MM.1S (cell line): ENCODE measurements around the gene PICK1.

Experiments
- DNase-seq: peaks from one replicate; pipeline ENCODE4 v3.0.0-alpha.2; 2015
- H2AFZ ChIP-seq: fragments of 300-600 bp; sonication (generic); 2 replicates; pipeline ENCODE4 v1.6.0; 2016; ENCODE audit warnings: antibody characterized with exemption, low read length
- H3F3A ChIP-seq: fragments of 300-600 bp; sonication (generic); 2 replicates; pipeline ENCODE4 v1.6.1; 2016; ENCODE audit warnings: mild to moderate bottlenecking, antibody characterized with exemption, low read length, moderate library complexity, mixed read lengths; ENCODE audit not compliant: insufficient read depth
- H3K27ac ChIP-seq: fragments of 300-600 bp; sonication (generic); 2 replicates; pipeline ENCODE4 v1.5.1; 2016; ENCODE audit warnings: mild to moderate bottlenecking, low read length
- H3K27me3 ChIP-seq: fragments of 300-600 bp; sonication (generic); replicated peaks from 2 replicates; pipeline ENCODE4 v1.6.0; 2016; ENCODE audit warnings: low read length; ENCODE audit not compliant: insufficient read depth
- H3K36me3 ChIP-seq: fragments of 300-600 bp; sonication (generic); replicated peaks from 2 replicates; pipeline ENCODE4 v1.6.1; 2016; ENCODE audit warnings: mild to moderate bottlenecking, low read length, mixed read lengths; ENCODE audit not compliant: insufficient read depth
- H3K4me1 ChIP-seq: fragments of 300-600 bp; sonication (generic); 2 replicates; pipeline ENCODE4 v1.6.1; 2016; ENCODE audit warnings: low read length, mixed read lengths
- H3K4me2 ChIP-seq: fragments of 300-600 bp; sonication (generic); 2 replicates; pipeline ENCODE4 v1.6.0; 2016; ENCODE audit warnings: low read depth, low read length
- H3K4me3 ChIP-seq: fragments of 300-600 bp; sonication (generic); 2 replicates; pipeline ENCODE4 v1.5.1; 2016; ENCODE audit warnings: low read length, mixed read lengths
- H3K79me2 ChIP-seq: fragments of 300-600 bp; sonication (generic); 2 replicates; pipeline ENCODE4 v1.6.1; 2016; ENCODE audit warnings: mixed run types, low read length, mixed read lengths
- H3K9ac ChIP-seq: fragments of 300-600 bp; sonication (generic); 2 replicates; pipeline ENCODE4 v1.6.1; 2016; ENCODE audit warnings: low read length, mixed read lengths
- H3K9me2 ChIP-seq: fragments of 300-600 bp; sonication (generic); replicated peaks from 2 replicates; pipeline ENCODE4 v1.6.1; 2016; ENCODE audit warnings: mild to moderate bottlenecking, low read length, mixed read lengths; ENCODE audit not compliant: insufficient read depth
- H3K9me3 ChIP-seq: fragments of 300-600 bp; sonication (generic); replicated peaks from 2 replicates; pipeline ENCODE4 v1.6.1; 2016; ENCODE audit warnings: mild to moderate bottlenecking, low read length, mixed read lengths; ENCODE audit not compliant: insufficient read depth
- H4K20me1 ChIP-seq: fragments of 300-600 bp; sonication (generic); 2 replicates; pipeline ENCODE4 v1.6.1; 2016; ENCODE audit warnings: mild to moderate bottlenecking, low read length, moderate library complexity, mixed read lengths; ENCODE audit not compliant: insufficient read depth
- EZH2 ChIP-seq: fragments of 300-600 bp; sonication (generic); optimal IDR thresholded peaks from 2 replicates; pipeline ENCODE3; 2017; ENCODE audit warnings: low read depth, mild to moderate bottlenecking, antibody characterized with exemption, low read length, mixed read lengths
- EZH2phosphoT487 ChIP-seq: fragments of 300-600 bp; sonication (generic); IDR thresholded peaks from 2 replicates; pipeline ENCODE4 v1.6.1; 2018; ENCODE audit warnings: antibody characterized with exemption, low read length
- TF ChIP-seq, protein P1 (sequence below): fragments of 300-600 bp; sonication (generic); IDR thresholded peaks from 2 replicates; pipeline ENCODE4 v1.5.1; 2016; ENCODE audit warnings: antibody characterized with exemption, low read length, mixed read lengths

PICK1 gene

DNA sequence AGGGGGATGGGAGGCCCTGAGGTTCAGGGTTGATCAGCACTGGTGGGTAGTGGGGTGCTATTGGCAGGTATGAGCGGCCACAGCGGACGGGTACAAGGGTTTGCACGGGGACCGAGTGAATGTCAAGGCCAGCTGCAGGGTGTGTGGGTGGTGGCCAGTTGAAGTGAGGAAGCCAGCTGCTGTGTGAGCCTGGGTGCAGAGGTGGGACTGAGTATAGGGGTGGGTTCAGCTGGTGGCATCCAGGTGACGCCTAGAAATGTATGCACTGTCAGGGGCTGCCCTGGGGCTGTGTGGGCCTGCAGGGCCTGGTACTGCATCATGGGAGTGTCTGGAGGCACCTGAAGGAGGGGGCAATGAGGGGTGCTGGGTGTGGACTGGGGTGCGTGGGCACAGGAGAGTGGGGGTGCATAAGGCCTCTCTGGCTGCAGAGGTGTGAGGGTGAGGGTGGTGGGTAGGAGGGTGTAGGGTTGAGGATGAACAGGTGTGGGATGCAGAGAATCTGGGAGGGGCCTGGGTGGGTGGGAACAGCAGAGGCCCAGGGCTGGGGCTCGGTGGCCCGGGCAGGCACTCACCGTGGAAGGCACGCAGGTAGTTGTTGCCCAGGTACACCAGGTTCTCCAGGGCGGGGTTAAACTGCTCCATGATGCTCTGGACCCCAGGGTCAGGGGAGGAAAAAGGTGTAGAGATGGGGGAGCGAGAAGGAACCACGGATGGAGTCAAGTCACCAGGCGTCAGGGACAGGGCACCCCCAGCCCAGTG is 51.5 kb downstream of the PICK1 start:
- Histone ChIP-seq H3K36me3 (no peaks in the 10 kb centered on the region), H3K4me2 (no peak overlapping the region), H3K9ac (no peak overlapping the region), H3K9me3 (no peaks in the 10 kb centered on the region), H3K79me2 (no peaks in the 10 kb centered on the region), H3K9me2 (no peaks in the 10 kb centered on the region), H3K4me3 (no peak overlapping the region), H3K27me3 (no peaks in the 10 kb centered on the region), H3K4me1 (peaks cover 7% of the 10 kb centered on the region), H3F3A (peaks cover 8% of the 10 kb centered on the region), H2AFZ (no peak overlapping the region), H3K27ac (no peak overlapping the region), H4K20me1 (no peaks in the 10 kb centered on the region)
- no peak for DNase-seq
- TF ChIP-seq EZH2 = no peak
- TF ChIP-seq, protein P1, sequence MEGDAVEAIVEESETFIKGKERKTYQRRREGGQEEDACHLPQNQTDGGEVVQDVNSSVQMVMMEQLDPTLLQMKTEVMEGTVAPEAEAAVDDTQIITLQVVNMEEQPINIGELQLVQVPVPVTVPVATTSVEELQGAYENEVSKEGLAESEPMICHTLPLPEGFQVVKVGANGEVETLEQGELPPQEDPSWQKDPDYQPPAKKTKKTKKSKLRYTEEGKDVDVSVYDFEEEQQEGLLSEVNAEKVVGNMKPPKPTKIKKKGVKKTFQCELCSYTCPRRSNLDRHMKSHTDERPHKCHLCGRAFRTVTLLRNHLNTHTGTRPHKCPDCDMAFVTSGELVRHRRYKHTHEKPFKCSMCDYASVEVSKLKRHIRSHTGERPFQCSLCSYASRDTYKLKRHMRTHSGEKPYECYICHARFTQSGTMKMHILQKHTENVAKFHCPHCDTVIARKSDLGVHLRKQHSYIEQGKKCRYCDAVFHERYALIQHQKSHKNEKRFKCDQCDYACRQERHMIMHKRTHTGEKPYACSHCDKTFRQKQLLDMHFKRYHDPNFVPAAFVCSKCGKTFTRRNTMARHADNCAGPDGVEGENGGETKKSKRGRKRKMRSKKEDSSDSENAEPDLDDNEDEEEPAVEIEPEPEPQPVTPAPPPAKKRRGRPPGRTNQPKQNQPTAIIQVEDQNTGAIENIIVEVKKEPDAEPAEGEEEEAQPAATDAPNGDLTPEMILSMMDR = no peak
- TF ChIP-seq EZH2phosphoT487 = no peak

DNA sequence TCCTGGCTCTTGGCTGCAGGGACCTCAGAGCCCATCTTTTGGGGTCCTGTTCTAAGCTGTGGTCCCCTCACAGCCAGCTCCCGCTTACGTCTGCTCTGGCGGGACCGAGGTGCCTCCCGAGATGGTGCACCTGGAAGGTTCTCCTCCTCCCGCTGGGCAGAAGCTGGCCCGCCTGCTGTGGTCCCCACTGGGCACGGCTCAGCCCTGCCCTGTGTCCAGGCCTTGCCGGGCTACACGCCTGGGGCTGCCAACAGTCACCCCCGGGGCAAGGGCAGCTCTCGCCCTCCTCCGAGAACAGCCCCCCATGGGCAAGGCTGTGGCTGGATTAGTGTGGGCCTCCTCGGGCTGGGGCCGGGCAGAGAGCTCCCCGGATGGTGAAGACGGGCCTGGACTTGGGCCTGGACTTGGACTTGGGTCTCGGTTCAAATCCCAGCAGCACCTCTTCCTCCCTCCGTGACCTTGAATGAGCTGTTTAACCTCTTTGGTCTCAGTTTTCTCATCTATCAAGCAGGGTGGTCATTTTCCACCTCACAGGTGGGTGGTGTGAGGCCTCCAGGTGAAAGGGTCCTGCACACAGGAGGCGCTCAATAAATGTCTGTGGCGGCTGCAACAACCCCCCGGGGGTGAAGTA is 52.3 kb downstream of the PICK1 start:
- H3K4me2 ChIP-seq = no peak overlapping the region
- no peak overlapping the region for H2AFZ ChIP-seq
- H4K20me1 ChIP-seq = no peaks in the 10 kb centered on the region
- H3K4me1 ChIP-seq = peaks cover 3% of the 10 kb centered on the region
- peaks cover 8% of the 10 kb centered on the region for H3F3A ChIP-seq
- no peak for TF ChIP-seq EZH2phosphoT487
- no peak for TF ChIP-seq EZH2
- TF ChIP-seq, protein P1 = no peak
- H3K79me2 ChIP-seq = no peaks in the 10 kb centered on the region
- H3K27ac ChIP-seq = no peak overlapping the region
- H3K4me3 ChIP-seq = no peak overlapping the region
- no peak for DNase-seq
- no peak overlapping the region for H3K9ac ChIP-seq
- H3K36me3 ChIP-seq = no peaks in the 10 kb centered on the region
- H3K27me3 ChIP-seq = no peaks in the 10 kb centered on the region
- no peaks in the 10 kb centered on the region for H3K9me3 ChIP-seq
- H3K9me2 ChIP-seq = no peaks in the 10 kb centered on the region

DNA sequence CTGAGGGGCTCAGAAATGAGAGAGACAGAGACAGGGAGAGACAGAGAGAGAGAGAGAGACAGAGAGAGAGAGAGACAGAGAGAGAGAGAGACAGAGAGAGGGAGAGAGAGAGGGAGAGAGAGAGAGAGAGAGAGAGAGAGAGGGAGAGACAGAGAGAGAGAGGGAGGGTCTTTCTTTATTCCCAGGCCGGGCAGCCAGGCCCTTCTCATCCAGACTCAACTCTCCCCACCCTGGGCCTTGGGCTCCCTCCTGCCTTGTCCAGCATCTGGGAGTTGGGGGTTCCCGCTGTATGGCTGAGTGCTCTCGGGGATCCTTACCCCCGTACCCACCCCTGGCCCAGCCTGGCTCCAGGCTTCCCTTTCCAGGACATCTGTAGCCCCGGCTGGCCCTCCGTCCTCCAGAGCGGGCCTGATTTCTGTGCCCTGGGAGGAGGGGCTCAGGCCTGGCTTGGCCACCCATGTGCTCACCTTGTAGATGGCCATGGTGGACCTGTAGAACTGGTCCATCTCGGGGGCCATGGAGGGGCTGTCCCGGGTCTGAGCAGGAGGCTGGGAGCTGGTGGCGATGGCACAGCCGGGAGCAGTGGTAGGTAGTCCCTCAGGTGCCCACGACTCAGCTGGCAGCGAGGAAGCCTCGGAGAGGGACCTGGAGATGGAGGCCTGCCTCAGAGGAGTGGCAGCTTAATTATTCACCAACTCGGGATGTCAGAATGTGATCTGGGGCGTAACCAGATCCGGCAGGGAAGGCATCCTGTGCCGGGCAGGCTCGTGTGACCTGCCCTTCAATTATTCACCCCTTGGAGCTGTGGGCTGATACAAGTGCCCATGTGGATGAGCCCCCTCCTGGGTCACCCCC is 53.0 kb downstream of the PICK1 start, which contains the start of gene BAIAP2L2:
BAIAP2L2 (minus strand) TSS at position 677 of the 855 bp plus-strand sequence; CDS start at position 518, 159 bp downstream.
- no peak for DNase-seq

More for the DNA sequence above, 53.0 kb downstream of the PICK1 start, which contains the start of gene BAIAP2L2:
- H3K79me2 ChIP-seq = no peaks in the 10 kb centered on the region
- no peaks in the 10 kb centered on the region for H3K9me3 ChIP-seq
- no peaks in the 10 kb centered on the region for H3K27me3 ChIP-seq
- no peaks in the 10 kb centered on the region for H3K36me3 ChIP-seq
- H3K4me1 ChIP-seq = no peaks in the 10 kb centered on the region; the same call in 1 of the 2 replicates
- H3K4me2 ChIP-seq = no peak within 1 kb of the TSS
- H3K27ac ChIP-seq = no peak within 1 kb of the TSS
- no peaks in the 10 kb centered on the region for H4K20me1 ChIP-seq
- no peak within 1 kb of the TSS for H2AFZ ChIP-seq
- H3K9me2 ChIP-seq = no peaks in the 10 kb centered on the region
- 0 out of 2 replicates have a peak, but pooled peaks cover 3% of the 10 kb centered on the region for H3F3A ChIP-seq
- H3K4me3 ChIP-seq = no peak within 1 kb of the TSS
- no peak for TF ChIP-seq EZH2phosphoT487
- TF ChIP-seq, protein P1 = no peak
- TF ChIP-seq EZH2 = no peak
- no peak within 1 kb of the TSS for H3K9ac ChIP-seq
